Superior temporal gyrus (tissue), 1 donor: ENCODE results near the gene ZNF668.

Experiments used
- DNase-seq: peaks from one replicate; pipeline ENCODE4 v3.0.0-alpha.2; 2016; ENCODE audit errors: extremely low spot score

The ZNF668 gene

DNA sequence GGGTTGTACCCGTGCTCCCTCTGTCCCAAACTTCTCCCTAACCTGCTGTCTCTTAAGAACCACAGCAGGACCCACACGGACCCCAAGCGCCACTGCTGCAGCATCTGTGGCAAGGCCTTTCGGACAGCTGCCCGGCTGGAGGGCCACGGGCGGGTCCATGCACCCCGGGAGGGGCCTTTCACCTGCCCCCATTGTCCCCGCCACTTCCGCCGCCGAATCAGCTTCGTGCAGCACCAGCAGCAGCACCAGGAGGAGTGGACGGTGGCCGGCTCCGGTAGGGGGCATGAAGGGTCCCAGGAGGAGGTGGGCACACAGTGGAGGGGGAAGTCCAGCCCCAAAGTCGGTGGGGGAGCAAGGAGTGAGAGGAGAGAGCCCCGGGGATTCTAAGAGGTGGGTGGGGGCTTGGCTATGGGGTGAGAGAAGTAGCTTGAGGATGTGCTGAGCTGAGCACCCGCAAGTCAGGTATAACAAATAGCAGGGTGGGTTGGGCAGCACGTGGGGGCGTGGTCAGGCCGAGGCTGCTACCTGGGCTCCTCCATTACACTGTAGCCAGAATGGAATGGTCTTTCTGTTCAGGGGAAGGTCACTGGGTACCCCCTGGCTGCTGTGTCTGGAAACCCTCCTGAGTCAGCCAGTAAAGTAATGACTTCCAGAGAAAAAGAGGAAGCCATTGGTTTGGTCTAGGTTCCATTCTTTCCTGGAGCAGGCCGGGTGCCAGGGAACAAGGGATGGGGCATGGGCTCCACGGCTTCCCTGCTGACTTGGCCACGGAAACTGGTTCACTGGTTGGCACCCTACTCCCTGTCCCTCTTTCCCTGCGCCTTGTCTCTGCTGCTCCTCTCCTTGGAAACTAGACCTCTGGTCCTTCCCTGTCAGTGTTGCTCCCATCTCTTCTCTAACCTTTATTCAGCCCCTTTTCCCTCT is 7.7 kb upstream of the ZNF668 start:
- no peak for DNase-seq

DNA sequence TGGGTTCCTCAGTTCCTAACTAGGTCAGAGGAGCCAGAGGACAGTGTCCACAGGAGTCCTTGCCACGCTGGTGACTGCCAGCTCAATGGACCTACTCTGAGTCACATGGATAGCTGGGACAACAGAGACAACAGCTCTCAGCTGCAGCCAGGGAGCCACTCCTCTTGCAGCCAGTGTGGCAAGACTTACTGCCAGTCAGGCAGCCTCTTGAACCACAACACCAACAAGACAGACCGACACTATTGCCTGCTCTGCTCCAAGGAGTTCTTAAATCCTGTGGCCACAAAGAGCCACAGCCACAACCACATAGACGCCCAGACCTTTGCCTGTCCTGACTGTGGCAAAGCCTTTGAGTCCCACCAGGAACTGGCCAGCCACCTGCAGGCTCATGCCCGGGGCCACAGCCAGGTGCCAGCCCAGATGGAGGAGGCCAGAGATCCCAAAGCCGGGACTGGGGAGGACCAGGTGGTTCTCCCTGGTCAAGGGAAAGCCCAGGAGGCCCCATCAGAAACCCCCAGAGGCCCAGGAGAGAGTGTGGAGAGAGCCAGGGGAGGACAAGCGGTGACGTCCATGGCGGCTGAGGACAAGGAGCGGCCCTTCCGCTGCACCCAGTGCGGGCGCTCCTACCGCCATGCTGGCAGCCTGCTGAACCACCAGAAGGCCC is 6.8 kb upstream of the ZNF668 start:
- DNase-seq = no peak

DNA sequence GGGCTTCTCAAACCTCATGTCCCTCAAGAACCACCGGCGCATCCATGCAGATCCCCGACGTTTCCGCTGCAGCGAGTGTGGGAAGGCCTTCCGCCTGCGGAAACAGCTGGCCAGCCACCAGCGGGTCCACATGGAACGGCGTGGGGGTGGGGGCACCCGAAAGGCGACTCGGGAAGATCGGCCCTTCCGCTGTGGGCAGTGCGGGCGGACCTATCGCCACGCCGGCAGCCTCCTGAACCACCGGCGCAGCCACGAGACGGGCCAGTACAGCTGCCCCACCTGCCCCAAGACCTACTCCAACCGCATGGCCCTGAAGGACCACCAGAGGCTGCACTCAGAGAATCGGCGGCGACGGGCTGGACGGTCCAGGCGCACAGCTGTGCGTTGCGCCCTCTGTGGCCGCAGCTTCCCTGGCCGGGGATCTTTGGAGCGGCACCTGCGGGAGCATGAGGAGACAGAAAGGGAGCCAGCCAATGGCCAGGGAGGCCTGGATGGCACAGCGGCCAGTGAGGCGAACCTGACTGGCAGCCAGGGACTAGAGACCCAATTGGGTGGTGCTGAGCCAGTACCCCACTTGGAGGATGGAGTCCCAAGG is 6.1 kb upstream of the ZNF668 start:
- DNase-seq = no peak

DNA sequence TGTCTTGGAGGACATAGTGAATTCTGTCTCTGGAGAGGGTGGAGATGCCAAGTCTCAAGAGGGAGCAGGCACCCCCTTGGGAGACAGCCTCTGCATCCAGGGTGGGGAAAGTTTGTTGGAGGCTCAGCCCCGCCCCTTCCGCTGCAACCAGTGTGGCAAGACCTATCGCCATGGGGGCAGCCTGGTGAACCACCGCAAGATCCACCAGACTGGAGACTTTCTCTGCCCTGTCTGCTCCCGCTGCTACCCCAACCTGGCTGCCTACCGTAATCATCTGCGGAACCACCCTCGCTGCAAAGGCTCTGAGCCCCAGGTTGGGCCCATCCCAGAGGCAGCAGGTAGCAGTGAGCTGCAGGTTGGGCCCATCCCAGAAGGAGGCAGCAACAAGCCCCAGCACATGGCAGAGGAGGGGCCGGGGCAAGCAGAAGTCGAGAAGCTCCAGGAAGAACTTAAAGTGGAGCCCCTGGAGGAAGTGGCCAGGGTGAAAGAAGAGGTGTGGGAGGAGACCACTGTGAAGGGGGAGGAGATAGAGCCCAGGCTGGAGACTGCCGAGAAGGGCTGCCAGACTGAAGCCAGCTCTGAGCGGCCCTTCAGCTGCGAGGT is 5.4 kb upstream of the ZNF668 start:
- no peak for DNase-seq

DNA sequence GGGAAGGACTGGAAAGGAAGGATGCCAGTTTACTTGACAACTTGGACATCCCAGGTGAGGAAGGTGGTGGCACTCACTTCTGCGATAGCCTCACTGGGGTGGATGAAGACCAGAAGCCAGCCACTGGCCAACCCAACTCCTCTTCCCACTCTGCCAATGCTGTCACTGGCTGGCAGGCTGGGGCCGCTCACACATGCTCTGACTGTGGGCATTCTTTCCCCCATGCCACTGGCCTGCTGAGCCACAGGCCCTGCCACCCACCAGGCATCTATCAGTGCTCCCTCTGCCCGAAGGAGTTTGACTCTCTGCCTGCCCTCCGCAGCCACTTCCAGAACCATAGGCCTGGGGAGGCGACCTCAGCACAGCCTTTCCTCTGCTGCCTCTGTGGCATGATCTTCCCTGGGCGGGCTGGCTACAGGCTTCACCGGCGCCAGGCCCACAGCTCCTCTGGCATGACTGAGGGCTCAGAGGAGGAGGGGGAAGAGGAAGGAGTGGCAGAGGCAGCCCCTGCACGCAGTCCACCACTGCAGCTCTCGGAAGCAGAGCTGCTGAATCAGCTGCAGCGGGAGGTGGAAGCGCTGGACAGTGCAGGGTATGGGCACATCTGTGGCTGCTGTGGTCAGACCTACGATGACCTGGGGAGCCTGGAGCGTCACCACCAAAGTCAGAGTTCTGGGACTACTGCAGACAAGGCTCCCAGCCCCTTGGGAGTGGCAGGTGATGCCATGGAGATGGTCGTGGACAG is 4.7 kb upstream of the ZNF668 start:
- DNase-seq = no peak

DNA sequence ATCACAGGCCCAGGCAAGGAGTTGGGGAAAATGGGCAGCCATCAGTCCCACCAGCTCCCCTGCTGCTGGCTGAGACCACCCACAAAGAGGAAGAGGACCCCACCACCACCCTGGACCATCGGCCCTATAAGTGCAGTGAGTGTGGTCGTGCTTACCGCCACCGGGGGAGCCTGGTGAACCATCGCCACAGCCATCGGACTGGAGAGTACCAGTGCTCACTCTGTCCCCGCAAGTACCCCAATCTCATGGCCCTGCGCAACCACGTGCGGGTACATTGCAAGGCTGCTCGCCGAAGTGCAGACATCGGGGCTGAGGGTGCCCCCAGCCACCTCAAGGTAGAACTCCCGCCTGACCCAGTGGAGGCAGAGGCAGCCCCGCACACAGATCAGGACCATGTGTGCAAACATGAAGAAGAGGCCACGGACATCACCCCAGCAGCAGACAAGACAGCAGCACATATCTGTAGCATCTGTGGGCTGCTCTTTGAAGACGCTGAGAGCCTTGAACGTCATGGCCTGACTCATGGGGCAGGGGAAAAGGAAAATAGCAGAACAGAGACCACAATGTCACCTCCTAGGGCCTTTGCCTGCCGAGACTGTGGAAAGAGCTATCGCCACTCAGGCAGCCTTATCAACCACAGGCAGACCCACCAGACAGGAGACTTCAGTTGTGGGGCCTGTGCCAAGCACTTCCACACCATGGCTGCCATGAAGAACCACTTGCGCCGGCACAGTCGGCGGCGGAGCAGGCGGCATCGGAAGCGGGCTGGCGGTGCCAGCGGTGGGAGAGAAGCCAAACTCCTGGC is 3.8 kb upstream of the ZNF668 start:
- no peak for DNase-seq

DNA sequence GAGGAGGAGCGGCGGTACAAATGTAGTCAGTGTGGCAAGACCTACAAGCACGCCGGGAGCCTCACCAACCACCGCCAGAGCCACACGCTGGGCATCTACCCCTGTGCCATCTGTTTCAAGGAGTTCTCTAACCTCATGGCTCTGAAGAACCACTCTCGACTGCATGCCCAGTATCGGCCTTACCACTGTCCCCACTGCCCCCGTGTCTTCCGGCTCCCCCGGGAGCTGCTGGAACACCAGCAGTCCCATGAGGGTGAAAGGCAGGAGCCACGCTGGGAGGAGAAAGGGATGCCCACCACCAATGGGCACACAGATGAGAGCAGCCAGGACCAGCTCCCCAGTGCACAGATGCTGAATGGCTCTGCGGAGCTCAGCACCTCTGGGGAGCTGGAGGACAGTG is 3.0 kb upstream of the ZNF668 start:
- no peak for DNase-seq

DNA sequence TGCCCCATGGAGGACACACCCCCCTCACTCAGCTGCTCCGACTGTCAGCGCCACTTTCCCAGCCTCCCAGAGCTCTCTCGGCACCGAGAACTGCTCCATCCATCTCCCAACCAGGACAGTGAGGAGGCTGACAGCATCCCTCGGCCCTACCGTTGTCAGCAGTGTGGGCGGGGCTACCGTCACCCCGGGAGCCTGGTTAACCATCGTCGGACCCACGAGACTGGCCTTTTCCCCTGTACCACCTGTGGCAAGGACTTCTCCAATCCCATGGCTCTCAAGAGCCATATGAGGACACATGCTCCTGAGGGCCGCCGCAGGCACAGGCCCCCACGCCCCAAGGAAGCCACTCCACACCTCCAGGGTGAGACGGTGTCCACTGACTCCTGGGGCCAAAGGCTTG is 2.3 kb upstream of the ZNF668 start:
- DNase-seq = no peak

DNA sequence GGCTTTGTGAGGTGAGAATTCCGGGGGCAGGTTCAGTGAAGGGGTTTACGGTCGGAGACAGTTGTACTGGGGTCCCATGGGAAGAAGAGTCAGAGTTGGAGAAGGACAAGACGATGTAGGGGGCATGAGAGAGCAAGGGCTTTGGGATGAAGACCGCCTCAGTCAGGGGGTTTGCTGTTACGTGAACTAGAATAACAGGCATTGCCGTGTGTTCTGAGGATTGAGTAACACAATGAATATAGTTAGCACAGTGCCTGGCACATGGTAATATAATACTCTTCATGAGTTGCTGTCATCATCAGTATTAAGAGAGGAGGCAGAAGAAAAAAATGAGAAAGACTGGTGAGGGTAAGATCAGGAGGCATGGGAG is 759 bp upstream of the ZNF668 start:
- DNase-seq = no peak

DNA sequence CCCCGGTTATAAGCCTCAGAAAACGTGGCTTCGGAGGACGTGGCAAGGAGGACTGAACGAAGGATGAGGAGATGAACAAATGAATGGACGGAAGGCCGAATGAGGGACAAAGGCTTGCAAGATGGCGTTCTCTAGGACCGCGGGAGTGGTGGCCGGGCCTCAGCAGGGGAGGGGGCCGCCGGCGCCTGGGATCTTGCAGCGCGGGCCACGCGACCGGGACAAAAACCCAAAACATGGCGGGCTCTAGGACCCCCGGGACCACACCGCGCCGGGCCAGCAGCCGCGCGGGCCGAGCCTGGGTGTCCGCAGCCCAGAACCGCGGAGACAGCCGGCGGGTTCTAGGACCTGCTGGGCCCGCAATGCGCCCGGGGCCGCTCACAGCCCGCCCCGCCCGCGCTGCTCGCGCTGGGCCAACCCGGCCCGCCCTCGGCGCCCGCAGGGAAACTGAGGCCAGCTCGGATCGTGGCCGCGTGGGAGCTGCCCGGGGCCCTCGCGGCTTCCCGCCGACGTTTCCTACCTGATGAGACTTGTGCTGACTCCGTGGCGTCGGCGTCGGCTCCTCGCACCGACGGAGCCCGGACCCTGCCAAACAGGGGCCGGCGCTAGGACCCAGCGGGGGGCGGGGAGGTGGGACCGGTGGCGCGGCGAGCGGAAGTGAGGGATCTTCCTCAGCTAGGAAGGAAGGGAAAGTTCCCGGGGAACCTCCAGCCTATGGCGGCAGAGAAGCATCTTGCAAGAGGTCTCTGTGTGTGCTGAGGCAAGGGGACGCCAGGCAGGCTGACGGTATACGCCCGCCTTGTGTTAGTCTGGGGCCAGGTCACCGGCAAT is 684 bp downstream of the ZNF668 start:
- DNase-seq = peak; percentile 91

DNA sequence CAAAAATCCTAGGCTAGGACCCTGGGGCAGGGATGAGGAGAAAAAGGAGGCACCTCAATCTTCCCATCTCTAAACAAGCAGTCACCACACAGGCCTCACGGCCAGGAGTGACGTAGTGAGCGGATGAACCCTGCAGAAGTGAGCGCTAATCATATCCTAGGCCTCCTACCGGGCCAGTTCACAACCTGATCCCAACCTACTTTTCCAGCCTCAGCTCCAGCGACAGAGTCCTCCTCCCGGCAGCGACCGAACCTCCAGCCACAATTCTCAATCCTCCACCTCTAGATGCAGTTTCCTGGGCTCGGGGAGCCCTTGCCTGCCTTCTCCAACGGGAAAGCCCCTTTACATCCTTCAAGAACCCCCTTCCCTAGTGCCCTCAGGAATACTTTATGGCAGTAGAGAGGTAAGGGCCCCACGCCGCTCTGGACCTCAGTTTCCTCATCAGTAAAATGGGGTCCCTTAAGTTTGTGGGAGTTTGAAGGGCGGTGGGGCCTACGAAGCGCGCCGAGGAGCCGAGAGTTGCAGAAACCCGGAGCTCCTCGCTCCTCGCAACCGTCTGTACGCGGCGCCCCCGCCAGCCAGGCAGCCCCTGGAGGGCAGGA is 1.4 kb downstream of the ZNF668 start:
- DNase-seq = peak; percentile 30

DNA sequence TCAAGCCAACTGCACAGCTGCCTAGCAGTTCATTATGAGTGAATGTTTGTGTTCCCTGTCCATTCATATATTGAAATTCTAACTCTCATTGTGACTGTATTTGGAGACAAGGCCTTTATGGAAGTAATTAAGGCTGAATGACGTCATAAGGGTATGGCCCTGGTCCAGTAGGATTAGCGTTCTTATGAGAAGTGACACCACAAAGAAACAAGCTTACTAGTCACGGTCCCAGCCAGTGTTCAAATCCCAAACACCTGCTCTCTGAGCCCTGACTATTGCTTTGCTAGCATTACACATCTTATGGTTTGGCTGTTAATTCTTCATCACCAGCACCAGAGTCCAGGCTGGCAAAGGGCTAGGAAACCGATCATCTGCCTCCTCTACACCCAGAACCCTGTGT is 2.2 kb downstream of the ZNF668 start:
- DNase-seq = no peak

DNA sequence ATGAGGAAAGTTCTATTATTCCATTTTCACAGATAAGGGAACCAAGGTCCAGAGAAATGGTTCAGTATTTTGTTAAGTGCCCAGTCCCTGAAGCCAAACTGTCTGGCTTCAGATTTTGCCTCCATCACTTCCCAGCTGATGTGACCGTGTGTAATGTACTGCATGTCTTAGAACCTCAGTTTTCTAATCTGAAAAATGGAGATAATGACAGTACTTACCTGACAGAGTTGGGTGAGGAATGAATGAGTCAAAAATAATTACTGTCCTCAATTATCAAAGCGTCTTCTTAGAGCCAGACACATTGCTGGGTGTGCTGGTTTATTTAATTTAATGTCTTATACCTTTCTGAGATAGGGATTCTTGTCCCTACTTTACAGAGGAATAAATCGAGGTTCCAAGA is 6.7 kb downstream of the ZNF668 start:
- DNase-seq = no peak

DNA sequence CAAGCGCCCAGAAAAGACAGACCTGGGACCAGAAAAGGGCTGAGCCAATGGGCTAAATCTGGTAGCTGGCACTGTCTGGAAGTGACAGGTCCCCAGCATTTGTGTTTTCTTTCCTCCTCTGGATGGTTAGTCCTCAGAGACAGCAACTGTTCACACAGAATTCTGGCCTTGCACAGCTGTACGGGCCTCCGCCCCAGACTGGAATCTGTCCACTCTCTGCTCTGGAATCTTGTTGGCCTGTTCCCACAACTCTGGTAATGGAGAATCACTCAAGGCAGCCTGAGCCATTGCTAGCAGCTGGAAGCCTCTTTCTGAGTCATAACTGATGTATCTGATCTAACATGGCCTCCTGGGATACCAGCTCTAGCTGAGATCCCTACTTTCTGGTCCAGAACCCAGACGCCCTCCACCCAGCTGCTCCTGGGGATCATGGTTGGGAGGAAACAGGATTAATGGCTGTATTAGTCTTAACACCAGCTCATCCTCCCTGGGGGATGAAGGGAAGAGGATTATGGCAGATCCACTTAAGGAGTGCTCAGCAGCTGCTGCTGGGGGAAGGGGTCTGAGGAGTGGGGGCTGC is 9.1 kb downstream of the ZNF668 start:
- DNase-seq = no peak

DNA sequence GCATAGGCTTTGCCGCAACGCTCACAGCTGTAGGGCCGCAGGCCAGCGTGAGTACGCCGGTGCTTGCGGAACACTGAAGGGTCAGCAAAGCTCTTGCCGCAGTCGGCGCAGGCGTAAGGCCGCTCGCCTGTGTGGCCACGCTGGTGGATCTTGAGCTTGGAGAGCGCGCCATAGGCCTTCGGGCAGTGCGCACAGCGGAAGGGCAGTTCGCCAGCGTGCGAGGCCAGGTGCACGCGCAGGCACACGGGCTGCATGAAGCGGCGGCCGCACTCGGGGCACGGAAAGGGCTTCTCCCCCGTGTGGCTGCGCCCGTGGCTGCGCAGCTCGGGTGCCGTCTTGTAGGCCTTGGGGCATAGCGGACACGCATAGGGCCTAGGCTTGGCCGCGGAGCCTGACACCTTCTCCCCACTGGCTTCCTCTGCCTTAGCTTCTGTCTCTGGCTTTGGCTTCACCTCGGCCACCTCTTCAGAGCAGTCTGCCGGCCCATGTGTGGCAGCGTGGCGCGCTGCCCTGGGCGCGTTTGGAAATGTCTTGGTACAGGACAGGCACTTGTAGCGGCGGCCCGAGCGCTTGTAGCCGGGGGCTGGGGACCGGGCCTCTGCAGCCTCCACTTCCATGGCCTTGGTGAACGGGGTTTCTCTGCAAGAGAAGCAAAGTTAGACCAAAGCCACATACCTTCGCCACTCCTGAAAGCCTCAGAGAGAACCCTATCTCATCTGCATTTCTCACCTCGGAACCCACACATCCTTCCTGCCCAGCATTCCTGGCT is 10.0 kb downstream of the ZNF668 start:
- no peak for DNase-seq

DNA sequence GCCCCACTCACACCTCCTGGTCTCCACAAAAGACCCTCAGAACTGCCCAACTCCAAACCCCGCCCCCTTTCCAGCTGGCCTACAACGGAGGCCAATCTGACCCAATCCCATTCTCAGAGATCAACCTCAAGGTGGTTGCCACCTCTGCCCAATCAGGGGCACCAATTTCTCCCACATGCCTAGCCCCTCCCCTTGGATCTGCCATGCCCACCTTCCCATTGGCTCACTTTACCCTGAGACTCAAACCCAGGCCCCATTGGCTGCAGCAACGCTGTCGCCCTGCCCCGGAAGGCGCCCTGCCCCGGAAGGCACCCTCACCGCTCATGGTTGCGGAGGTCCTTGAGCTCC is 10.6 kb downstream of the ZNF668 start:
- DNase-seq = no peak

DNA sequence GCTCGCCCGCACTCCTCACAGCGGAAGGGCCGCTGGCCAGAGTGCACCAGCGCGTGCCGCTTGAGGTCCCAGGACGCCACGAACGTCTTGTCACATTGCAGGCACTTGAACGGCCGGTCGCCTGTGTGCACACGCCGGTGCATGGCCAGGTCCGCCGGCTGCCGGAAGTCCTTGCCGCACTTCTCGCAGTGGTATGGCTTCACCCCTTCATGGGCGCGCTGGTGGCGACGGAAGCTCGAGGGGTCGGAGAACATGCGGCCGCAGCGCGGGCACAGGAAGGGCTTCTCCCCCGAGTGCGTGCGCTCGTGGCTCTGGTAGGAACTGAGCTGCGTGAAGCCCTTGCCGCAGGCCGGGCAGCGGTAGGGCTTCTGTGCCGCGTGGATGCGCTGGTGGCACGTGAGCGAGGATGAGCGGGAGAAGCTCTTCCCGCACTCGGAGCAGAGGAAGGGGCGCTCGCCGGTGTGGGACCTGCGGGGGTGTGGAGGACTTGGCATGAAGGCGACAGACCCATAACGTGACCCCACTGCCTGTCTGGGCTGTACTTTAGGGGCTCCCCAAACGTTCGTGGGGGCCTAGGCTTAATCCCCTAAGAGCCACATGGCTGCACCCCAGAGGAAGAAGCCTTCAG is 12.1 kb downstream of the ZNF668 start:
- no peak for DNase-seq

DNA sequence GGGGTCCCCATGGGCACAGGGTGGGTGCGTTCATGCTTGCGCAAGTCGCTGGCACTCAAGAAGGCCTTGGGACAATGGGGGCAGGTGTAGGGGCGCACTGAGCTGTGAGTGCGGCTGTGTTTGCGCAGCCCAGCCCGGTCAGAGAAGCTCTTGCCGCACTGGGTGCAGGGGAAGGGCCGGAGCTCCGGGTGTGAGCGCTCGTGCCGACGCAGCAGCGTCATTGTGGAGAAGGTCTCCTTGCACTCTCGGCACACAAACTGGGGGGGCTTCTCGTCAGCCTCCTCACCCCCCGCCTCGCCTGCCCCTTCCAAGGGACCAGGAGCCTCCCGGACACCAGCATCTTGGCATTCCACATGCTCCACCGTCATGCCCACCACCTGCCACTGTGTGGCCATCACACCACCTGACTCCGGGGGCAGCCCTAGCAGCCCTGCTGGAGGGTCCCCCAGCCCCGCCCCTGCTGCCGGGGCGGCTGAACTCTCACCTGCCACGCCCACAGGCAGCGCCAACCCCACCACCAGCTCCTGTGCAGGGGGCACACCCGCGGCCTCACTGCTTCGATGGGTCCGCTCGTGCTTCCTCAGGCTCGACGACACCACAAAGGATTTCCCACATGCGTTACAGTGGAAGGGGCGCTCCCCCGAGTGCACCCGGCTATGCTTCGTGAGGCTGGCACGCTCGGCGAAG is 12.8 kb downstream of the ZNF668 start:
- no peak for DNase-seq
